ENCODE measurements around the gene HOXA10.

Gene HOXA10

DNA sequence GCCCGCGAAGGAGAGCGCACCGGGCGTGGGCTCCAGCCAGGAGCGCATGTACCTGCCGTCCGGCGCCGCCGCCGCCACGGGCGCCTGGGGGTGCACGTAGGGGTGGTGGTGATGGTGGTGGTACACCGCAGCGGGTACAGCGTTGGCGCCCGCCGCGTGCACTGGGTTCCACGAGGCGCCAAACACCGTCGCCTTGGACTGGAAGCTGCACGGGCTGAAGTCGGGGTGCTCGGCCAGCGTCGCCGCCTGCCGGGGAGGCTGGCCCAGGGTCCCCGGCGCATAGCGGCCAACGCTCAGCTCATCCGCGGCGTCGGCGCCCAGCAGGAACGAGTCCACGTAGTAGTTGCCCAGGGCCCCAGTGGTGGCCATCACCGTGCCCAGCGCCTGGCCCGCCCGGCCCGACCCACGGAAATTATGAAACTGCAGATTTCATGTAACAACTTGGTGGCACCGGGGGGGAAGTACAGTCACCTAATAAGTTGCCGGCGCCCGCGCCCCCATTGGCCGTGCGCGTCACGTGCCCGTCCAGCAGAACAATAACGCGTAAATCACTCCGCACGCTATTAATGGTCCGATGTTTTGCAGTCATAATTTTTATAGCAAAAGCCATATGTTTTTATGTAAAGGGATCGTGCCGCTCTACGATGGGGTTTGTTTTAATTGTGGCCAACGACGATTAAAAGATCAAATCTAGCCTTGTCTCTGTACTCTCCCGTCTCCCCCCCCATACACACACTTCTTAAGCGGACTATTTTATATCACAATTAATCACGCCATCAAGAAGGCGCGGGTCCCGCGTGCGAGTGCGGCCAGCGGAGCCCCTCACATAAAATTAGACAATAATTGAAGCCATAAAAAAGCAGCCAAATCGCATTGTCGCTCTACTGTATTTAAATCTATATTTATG lies 8.8 kb downstream of the HOXA10 start, which contains the start of gene HOXA9:
TSS of gene HOXA9 (minus strand) at position 449 of the 907 bp plus-strand sequence. CDS start at position 369, 80 bp downstream.
- peak; percentile 97 for DNase-seq

DNA sequence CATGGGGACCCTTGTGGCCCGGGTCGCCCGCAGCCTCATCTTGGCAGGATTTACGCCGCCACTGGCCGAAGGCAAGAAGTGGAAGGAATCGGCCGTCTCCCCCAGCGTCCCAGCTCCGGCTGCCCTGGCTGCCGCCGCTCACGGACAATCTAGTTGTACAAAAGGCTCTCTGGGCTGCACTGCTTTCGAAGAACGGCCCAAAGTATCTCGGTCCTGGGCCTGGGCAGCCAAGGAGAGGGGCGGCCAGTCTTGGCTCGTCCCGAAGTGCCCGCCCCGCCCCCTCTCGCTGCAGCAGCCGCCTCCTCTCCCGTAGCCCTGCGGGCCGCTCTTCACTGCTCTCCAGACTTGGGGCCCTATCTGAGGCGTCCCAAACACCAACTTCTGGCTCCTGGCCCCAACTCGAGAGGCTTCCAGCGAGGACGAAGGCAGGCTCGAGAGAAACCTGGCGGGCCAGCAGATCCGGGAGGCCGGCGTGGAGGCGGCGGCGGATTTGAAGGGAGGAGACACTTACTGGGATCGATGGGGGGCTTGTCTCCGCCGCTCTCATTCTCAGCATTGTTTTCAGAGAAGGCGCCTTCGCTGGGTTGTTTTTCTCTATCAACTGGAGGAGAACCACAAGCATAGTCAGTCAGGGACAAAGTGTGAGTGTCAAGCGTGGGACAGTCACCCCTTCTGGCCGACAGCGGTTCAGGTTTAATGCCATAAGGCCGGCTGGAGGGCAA lies 9.6 kb downstream of the HOXA10 start:
- DNase-seq: peak; percentile 84

DNA sequence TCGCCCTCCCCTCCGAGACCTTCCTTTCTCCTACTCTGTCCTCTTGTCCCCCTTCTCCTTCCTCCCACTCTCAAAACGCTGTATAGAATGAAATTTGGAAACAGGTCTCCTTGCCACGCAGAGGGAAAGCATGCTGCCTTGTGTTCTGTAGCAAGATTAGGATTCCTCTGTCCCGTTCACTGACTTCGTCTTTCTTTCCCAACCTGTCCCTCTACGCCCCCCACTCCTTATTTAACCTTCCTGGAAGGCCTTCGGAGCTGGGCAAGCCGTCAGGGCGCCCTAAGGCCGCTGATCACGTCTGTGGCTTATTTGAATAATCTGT lies 10.1 kb downstream of the HOXA10 start:
- DNase-seq: no peak

DNA sequence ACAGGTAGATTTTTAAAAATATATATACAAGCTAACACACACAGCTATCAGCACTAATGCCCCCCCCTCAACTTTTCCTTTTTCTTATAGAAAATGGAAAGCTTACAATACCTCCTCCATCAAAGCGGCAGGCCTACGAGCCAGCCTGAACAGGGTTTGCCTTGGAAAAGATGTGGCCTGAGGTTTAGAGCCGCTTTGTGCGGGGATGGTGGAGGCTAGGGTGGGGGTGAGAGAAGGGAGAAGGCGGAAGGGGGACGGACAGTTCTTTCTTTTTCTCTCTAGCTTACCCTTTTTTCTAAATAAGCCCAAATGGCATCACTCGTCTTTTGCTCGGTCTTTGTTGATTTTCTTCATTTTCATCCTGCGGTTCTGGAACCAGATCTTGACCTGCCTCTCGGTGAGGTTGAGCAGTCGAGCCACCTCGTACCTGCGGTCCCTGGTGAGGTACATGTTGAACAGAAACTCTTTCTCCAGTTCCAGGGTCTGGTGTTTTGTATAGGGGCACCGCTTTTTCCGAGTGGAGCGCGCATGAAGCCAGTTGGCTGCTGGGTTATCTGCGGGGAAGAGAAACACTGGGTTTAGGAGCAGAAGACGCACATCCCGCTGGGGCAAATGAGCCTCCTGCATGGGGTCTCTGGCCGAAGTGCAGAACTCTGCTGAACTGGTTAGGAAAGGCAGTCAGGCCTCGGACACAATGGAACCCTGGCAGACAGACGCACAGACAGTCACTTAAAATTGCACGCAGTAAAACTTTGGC lies 10.7 kb downstream of the HOXA10 start:
- peak; percentile 58 for DNase-seq

DNA sequence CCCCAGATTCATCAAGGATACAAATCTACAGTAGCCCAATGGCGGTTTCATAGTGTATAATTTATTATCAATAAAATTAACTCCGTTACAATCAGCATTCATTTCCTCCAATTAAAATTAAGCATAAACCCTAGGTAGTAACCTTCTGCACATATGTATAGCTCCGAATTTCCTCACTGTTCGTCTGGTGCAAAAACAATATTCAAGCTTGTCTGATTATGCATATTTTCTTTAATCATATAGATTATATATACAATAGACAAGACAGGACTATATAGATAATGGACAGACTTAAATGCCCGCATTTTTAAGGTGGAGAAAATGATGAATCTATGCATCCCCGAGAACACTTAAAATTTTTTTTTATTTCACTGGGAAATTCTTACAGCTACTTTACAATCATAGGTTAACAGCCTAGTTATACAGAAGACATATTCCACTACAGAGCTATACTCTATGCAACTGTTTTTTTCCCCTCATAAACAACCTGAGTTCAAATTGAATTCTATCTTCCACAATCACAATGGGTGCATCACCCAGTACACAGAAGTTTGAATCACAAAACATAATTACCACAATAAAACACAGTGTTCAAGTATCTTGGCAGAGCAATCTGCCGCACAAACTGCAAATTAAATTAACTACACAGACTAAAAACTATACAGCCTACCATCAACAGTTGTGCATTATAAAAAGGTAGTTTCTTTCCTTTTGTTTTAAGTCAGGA lies 11.4 kb downstream of the HOXA10 start:
- no peak for DNase-seq

DNA sequence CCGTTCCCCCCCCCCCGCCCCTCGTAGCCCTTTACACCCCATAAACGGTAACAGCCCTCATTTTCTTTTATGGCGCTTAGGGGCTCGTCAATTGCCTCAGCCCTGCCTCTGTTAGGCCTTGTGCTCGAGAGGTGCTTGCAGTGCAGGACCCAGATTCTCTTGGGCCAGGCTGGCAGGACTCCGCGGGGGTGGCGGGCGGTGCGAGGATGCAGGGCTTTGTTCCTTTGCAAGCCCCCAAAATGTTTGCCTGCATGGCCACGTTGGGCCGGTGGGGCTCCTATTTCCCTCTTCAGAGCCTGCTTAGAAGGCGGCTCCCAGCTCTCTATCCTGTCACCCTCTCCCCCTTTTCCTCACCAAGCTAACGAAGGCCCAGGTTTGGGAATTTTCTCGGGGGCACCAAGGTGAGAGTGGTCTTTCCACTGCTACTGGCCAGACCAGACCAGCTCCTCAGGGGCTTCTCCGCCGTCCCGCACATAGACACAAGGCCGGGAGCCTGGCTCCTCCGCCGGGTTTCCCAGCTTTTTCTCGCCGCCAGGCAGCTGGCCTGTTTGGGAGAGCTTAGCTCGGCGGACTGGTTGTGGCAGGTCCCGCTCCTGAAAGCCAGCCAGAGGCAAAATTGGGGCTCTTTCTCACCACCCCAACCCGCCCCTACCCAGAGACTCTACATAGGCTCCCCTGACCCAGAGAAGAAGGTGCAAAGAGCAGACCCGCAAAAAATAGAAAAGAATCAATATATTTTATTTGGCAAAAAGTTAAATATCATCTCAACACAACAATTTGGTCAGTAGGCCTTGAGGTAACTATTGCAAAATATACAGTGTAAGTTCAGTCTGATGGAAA lies 12.2 kb downstream of the HOXA10 start:
- no peak for DNase-seq

DNA sequence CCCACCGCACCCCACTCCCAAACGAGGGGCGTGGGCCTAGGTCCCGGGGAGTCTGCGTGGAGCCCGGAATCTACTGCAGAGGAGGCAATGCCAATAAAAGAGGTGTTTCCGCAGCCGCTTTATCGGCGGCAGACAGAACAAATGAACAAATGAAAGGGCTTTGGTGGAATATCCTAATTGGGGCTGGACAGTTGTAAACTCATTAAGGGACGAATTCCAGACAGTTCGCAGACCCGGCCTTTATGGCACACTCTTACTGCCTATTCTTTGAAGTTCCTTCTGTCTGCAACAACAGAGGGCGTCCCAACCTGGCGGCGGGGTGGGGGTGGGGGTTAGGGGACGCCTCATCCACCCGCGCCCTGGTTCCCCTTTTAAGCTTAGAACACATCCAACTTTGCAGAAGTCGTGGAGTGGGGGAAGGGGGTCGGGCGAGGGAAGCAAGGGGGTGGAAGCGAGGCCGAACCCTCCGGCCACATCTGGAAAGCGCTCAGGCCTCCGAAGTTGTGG lies 12.9 kb downstream of the HOXA10 start:
- DNase-seq: peak; percentile 90

DNA sequence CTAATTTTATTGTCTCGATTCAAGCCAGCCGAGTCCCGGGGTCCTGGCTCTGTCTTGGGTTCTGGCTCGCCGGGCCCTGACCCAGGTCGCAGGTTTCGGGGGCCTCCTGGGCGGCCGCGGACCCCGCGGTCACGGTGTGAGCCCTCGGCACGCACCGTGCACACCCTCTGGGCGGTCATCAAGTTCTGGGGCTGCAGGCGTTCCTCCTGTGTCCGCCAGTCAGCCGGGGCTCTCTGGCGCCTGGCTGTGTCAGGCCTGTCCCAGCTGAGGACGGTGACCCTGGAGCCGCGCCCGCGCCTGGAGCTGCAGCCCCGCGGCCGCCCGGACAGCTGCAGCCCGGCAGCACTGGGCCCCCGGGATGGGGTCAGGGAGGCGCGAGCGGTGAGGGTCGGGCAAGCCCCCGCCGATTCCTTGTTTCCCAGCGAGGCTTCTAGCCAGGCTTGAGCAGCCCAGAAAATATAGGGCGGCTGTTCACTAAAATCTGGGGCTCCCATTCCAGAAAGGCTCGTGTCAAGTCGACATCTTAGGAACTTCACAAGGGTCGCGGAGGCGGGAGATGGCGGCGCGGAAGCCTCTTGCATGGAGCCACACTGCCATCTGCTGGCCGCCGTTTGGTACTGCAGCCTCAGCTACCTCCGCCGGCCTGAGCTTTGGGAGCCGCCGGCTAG lies 13.4 kb downstream of the HOXA10 start:
- DNase-seq: peak; percentile 94

DNA sequence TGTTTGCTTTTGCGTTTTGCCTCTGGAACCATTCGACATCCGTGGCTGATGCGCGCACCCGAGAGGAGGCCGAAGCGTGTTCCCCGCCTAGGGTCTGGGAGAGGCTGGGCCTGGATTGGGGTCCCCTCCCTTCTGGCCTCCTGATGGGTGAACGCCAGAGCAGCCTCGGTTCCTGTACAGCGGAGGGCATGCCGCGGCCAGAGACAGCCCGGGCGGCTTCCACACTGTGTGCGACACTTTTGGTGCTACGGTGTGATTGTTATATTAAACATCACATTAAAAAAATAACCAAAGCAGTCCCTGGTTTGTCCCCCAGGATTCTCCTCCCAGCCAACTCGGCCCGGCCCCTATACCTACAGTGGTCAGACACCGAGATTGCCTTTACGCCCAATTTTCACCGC lies 14.0 kb downstream of the HOXA10 start:
- DNase-seq: no peak

DNA sequence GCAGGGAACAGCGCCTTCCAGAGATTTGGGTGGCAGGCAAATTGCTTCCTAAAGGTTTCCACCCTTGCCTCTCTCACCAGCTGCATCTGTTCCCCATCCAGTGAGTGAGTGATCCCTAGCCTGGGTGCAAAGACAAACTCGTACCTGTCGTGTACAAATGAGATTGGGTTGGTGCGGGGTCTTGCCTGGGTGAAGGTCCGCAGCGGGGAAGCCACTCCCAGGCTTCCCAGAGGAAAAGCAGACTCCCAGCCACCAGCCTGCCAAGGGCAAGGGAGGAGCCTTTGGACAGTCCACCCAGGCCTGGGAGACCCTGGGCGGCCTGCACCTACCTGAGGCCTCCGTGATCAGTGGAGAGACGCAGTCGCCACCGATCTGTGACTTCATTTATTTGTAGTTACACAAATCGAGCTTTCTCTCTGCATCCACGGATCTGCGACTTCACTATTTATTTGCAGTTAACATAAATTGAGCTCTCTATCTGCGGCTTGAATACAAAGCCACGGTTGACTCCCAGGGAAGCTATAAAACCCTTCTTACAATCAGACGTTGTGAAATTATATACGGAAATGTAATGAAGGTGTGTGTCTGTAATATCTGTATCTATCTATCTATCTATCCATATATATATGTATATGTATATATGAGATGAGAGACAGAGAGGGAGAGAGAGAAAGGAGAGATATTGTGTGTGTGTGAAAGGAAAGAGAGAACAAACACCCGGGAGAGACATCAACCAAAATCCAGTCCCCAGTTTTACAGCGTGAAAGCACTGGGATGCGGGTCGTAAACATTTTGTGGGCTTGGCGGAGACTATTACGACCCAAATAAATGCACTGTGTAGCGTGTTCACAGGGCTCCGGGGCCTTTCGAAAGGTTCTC lies 14.6 kb downstream of the HOXA10 start:
- DNase-seq: no peak

DNA sequence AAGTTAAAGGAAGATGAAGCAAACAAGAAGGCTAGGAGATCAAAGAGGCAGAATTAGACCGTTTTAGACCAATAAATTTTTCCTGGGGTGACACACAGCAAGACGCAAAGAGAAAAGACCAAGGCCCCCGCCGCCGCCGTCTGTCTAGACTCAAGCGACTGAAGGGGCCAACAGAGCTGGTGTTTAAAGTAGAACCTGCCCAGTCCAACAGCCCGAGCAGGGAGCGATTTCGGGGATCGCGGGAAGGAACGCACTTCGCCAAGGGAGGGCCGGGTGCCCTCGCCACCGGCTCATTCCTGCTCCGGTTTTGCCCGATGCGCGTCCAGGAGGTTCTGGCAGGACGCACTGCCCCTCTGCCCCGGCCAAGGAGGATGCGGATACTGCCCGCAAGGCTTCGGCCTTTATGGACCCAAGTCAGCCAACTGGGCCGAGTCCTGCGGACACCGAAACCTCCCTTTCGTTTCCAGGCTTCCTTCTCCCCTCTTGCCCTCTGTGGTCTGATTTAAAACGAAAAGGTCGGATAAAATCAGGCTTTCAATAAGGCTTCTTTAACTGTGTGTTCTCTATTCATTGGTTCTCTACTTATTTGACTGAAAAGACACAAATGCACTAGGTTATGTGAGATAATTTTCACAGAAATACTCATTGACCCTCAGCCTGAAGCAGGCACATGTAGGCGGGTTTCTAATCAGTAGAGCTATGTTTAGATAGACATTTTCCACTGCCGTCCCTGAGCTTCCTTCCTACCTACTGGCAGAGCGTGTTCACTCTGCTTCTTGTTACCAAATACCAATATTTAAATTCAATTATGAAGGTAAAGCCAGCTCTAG lies 15.5 kb downstream of the HOXA10 start:
- peak; percentile 57 for DNase-seq

DNA sequence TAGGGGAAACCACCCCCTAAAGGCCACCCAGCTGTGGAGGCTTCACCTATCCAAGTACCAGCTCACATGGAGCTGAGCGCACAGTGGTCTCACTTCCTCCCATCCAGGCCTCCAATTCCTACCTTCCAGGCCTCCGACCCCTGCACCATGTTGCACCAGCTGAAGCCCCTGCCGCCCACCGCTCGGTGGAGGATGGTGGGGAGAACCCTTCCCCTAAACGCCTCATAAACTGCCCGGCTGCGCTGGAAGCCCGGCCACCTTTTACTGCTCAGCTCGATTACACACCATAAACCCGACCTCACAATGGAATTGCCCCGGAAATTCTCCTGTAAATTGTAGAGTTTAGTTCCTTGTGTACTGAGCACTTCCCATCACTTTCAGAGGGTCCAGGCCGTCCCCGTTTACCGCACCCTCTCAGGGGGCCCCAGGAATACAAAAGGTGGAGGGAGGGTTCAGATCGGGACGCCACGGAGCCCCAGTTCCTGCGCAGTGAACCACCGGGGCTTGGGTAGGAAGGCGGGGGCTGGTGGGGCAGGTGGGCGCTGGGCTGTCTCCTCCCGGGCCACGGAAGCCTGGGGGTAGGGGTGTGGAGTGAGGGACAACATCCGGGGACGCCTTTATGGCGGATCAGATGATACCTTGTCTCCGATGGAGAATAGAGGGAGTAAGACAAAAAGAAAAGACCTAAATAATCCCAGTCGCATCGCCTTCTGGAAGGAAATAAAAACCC lies 16.3 kb downstream of the HOXA10 start:
- no peak for DNase-seq

DNA sequence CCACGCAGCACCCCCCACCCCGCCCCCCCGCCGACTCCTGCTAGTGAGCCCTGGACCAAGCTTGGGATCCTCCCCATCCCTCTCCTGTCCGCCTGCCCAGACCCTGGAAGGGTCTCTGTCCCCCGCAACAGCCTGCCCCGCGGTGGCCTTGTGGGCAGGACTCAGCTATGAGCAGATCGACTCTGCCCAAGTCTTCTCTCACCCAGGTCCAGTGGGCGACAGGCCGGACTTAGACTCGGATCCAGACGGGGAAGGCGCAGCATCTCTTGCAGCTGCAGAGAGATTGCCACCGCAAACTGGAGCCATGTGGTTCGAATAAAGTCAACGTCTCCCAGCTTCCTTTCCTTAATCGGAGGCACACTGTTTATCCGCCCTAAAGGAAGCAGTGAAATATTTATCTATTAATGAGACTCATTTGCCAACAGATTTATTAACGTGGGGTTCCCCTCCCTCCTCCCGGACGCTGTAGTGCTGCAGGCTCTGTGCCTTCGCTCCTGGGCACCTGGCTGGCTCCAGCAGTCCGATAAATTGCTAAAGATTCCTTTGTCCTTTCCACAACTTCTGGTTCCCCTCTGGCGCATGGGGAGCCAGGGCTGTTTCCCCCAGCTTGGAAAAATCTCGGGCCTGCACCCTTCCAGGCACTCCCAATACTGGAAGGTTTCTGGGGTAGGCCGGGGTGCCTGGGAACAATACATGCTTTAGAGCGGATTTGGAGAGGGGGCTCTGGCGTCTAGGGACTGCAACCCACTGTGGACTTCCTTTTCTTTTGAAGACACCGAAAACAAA lies 17.0 kb downstream of the HOXA10 start:
- DNase-seq: no peak

DNA sequence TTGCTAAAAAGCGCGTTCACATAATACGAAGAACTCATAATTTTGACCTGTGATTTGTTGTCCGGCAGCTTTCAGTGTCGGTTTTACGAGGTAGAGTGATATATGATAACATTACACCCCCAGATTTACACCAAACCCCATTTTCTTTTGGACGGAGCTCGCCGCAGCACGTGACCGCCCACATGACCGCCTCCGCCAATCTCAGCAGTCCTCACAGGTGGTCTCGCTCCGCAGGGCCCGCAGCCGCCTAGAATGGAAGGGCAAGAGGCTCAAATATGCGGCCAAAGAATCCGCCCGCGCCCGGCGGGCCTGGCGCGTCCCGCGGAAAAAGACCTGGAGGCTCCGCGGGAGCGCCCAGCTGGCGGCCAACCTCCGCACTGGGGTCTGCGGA lies 17.6 kb downstream of the HOXA10 start, which contains the start of gene HOXA7:
TSS of gene HOXA7 (minus strand) at position 168 of the 391 bp plus-strand sequence. CDS start at position 38, 130 bp downstream.
- peak; percentile 87 for DNase-seq

DNA sequence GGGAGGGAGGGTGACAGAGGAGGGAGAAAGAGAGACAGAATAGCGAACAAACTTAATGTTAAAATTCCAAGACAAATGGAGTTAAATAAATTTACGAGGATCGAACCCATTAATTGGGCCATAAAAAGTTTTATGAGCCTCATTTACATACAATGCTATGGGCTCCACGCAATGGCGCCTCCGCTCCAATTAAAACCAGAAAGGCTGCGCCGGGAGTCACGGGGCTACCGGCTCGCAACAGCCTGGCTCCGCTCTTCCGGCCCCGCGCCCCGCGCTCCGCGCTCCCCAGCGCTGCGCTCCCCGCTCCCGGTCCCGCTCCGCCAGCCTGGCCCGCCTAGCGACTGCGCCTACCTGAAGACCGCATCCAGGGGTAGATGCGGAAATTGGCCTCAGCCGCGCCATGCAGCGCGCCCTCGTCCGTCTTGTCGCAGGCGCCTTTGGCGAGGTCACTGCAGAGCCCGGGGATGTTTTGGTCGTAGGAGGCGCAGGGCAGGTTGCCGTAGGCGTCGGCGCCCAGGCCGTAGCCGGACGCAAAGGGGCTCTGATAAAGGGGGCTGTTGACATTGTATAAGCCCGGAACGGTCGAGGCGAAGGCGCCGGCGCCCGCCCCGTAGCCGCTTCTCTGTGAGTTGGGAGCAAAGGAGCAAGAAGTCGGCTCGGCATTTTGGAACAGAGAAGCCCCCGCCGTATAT lies 18.2 kb downstream of the HOXA10 start:
- DNase-seq: peak; percentile 78
